ENCODE measurements around the gene TRMT1. TPM values are rescaled to one million over a fixed set of nuclear protein-coding genes. Genes with fewer than 3 reads are reported as not detected.
A peak's percentile ranks its signal among the peaks of the same experiment; 100 is the strongest.

The TRMT1 gene
- total RNA-seq, 1 donor from 2014 or later = 74.7 TPM

DNA sequence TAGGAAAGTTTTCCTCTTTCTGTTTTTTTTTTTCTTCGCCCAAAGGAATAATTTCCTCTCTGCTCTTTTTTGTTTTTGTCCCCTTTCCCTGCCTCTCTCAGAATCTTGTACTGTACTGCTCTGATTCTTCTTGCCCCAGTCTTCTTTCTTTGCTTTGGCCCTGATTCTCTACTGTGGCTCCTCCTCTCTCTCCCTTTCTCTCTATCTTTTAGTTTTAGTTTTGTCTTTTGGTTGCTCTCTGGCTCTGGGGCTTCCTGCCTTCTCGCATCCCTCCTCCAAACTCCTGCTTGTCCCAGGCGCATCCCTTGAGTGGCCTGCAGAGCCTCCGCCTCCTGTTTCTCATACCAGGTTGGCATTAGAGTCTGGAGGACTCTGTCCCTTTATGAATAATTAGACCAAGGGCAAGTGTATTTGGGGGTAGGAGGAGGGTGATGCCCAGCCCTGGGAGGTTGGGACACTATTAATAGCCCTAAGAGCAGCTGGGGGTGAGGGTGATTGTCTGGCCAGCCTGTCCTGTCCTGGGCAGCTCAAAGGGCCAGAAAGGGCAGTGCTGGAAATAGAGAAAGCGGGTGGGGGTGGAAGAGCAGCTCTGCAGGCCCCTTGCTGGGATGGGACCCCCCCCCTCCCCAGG lies 53.0 kb downstream of the TRMT1 start:
- Histone ChIP-seq H3K4me3 (ENCODE audit: low read depth, low read length) (no peak overlapping the region), H3K36me3 (ENCODE audit: control insufficient read depth, insufficient read depth, low read length) (no peaks in the 10 kb centered on the region), H3K27me3 (ENCODE audit: control insufficient read depth, insufficient read depth, low read length) (peaks cover 7% of the 10 kb centered on the region)
- no peak for DNase-seq (ENCODE audit: low read depth)
- TF ChIP-seq, protein P1, sequence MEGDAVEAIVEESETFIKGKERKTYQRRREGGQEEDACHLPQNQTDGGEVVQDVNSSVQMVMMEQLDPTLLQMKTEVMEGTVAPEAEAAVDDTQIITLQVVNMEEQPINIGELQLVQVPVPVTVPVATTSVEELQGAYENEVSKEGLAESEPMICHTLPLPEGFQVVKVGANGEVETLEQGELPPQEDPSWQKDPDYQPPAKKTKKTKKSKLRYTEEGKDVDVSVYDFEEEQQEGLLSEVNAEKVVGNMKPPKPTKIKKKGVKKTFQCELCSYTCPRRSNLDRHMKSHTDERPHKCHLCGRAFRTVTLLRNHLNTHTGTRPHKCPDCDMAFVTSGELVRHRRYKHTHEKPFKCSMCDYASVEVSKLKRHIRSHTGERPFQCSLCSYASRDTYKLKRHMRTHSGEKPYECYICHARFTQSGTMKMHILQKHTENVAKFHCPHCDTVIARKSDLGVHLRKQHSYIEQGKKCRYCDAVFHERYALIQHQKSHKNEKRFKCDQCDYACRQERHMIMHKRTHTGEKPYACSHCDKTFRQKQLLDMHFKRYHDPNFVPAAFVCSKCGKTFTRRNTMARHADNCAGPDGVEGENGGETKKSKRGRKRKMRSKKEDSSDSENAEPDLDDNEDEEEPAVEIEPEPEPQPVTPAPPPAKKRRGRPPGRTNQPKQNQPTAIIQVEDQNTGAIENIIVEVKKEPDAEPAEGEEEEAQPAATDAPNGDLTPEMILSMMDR (IDR thresholded peaks at IDR 0.05; ENCODE audit: insufficient read depth, low read length, poor library complexity, severe bottlenecking) = no peak

DNA sequence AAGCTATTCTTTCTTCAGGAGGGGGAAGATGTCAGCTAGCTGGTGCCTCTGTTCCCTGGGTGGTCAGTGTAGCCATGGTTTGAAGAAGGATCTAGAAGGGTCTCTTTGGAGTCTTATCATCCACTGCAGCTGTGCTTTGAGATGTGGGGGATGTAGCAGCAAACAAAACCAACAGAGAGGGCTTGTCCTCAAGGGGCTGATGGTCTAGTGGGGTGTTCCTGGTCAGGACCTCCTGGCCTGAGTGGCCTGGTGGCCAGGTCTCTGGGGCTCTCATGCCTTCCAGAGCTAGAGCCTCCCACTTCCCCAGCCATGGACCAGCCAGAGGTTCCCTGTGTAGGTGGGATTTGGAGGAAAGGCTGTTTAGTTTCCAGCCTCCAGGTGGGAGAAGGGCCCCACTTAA lies 54.2 kb downstream of the TRMT1 start:
- H3K36me3 ChIP-seq (ENCODE audit: control insufficient read depth, insufficient read depth, low read length) = no peaks in the 10 kb centered on the region
- no peak for DNase-seq (ENCODE audit: low read depth)
- H3K27me3 ChIP-seq (ENCODE audit: control insufficient read depth, insufficient read depth, low read length) = peaks cover 7% of the 10 kb centered on the region

DNA sequence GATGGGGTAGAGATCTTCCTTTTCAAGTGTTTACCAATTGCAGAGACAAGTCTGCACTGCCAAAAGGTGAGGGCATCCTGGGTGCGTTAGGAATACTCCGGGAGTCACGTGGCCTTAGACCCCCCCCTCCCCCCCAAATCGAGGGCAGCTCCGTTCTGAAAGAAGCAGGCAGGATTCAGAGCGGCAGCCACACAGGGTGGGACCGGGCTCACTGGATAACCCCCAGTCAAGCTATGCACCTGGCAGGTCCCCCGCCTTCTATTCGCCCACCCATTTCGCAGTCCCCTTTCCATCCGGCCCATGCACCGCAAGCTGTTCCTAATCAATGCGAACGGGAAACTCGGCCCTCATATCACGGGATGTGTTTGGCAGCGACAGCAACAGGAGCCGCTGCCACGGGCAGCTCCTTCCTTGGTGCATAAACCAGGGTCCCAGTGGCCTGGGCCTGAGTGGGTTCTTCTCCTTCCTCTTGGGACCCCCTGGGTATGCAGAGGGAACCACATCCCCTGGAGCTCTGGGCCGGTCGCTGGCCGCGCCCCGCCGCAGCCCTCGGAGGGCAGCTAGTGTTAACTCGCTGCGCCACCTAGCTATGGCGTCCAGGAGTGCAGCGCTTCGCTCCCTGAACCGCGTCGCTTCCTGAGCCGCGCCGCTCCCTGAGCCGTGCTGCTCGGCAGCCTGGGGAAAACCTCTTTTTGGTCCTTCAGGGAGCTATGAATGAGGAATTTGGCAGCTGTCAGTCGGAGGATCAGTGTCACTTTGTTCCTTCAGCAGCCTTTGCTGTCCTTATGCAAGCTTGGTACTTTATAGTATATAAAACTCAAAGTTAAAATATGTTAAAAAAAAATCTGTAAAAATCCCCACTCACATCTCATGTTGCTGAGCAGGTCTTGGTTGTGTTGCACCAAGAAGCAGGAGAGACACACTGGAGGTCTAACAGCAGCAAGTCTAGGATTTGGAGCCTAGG lies 55.3 kb downstream of the TRMT1 start:
- TF ChIP-seq, protein P1 (IDR thresholded peaks at IDR 0.05; ENCODE audit: insufficient read depth, low read length, poor library complexity, severe bottlenecking) = peak; percentile 95
- peak overlapping the region; percentile 21 for H3K4me3 ChIP-seq (ENCODE audit: low read depth, low read length)
- no peak for DNase-seq (ENCODE audit: low read depth)

More for the DNA sequence above, 54.2 kb downstream of the TRMT1 start:
- TF ChIP-seq, protein P1 (IDR thresholded peaks at IDR 0.05; ENCODE audit: insufficient read depth, low read length, poor library complexity, severe bottlenecking) = no peak
- H3K4me3 ChIP-seq (ENCODE audit: low read depth, low read length) = no peak overlapping the region

DNA sequence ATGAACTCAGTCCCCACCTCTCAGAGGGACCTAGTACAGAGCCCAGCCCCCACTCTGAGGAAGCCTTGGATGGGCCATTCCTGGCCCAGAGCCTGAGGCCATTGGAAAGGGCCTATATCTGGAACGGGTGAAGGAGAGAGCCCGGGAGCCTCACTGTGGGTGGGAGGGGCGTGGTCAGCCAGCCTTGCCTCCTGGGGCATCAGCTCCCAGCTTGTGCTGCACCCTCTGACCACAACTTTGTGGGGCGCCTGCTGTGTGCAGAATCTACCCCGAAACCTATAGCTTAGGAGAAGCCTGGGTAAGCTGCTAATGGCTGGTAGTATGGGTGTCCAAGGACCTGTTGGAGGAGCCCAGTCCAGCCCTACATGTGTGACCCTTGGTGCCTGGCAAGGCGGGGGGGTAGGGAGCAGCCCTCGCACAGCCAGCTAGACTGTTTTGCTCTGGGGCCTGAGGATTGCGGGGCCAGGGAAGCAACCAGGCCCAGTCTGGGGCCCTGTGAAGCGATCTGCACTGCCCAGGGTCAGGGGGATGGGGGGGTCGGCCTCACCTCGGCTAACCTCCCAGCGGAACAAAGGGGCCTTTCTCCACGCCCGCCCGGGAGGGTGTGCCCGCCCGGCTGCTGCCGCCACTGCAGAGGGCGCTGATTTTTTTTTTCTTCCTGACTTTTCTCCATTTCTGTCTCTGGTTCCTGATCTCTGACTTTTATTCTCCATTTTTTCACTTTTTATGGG lies 56.1 kb downstream of the TRMT1 start:
- Histone ChIP-seq H3K4me3 (ENCODE audit: low read depth, low read length) (no peak overlapping the region), H3K27me3 (ENCODE audit: control insufficient read depth, insufficient read depth, low read length) (peaks cover 7% of the 10 kb centered on the region), H3K36me3 (ENCODE audit: control insufficient read depth, insufficient read depth, low read length) (no peaks in the 10 kb centered on the region)
- no peak for DNase-seq (ENCODE audit: low read depth)
- TF ChIP-seq, protein P1 (IDR thresholded peaks at IDR 0.05; ENCODE audit: insufficient read depth, low read length, poor library complexity, severe bottlenecking) = no peak

More for the DNA sequence above, 55.3 kb downstream of the TRMT1 start:
- Histone ChIP-seq H3K36me3 (ENCODE audit: control insufficient read depth, insufficient read depth, low read length) (no peaks in the 10 kb centered on the region), H3K27me3 (ENCODE audit: control insufficient read depth, insufficient read depth, low read length) (peaks cover 7% of the 10 kb centered on the region)

DNA sequence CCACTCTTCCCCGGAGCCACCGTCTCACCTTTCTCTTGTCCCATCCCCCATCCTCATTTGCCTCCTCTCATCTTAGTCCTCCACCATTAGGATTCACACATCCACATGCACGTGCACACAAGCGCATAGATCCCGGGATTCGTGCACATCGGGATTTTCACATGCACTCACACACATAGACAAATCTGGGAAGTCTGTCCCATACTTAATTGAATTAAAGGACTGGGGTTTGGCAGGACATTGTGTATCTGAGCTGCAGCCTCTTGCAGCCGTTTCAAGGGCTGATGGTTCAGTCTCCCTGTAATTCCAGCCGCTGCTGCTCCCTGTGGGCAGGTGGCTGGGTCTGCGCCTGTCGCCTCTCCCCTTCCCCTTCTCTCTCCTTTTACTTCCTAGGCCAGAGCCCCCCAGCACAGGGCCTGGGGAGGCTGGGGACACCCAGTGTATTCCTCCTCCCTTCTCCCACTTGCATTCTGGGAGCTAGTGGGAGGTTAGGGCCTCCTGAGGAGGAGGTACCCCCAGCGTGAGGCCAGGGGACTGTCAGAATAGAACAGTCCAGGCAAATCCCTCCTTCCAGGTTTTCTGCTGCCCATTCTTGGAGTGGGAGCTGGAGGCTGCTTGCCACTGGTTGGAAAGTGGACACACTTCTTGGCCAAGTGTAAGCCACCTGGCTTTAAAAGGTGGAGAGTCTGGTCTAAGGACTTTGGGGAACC lies 57.4 kb downstream of the TRMT1 start:
- peaks cover 7% of the 10 kb centered on the region for H3K27me3 ChIP-seq (ENCODE audit: control insufficient read depth, insufficient read depth, low read length)

More for the DNA sequence above, 57.4 kb downstream of the TRMT1 start:
- TF ChIP-seq, protein P1 (IDR thresholded peaks at IDR 0.05; ENCODE audit: insufficient read depth, low read length, poor library complexity, severe bottlenecking) = no peak
- Histone ChIP-seq H3K4me3 (ENCODE audit: low read depth, low read length) (no peak overlapping the region), H3K36me3 (ENCODE audit: control insufficient read depth, insufficient read depth, low read length) (no peaks in the 10 kb centered on the region)
- DNase-seq (ENCODE audit: low read depth) = no peak

Data from kidney epithelial cell (primary cell).